Right kidney (tissue), 9 donors: ENCODE measurements around the gene RIMKLB.
A peak's percentile ranks its signal among the peaks of the same experiment; 100 is the strongest.

Experiments
- DNase-seq: peaks from one replicate; pipeline ENCODE4 v3.0.0-alpha.2; 2016
- long read RNA-seq, 8 donors: transcript quantifications; one replicate each; lab custom pipeline, GENCODE V29; 2026

RIMKLB gene, protein sequence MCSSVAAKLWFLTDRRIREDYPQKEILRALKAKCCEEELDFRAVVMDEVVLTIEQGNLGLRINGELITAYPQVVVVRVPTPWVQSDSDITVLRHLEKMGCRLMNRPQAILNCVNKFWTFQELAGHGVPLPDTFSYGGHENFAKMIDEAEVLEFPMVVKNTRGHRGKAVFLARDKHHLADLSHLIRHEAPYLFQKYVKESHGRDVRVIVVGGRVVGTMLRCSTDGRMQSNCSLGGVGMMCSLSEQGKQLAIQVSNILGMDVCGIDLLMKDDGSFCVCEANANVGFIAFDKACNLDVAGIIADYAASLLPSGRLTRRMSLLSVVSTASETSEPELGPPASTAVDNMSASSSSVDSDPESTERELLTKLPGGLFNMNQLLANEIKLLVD
- long read RNA-seq, donor 1, transcript RIMKLB-205 (6 exons, 2,236 nt), result minor isoform, 10 of 54 reads
- long read RNA-seq, donor 1, transcript RIMKLB-203 (2 exons, 1,893 nt), result major isoform, 20 of 54 reads
- long read RNA-seq, donor 1, partial matches to known transcripts, result 17 of 54 reads
- long read RNA-seq, donor 1, other reads (novel, unspliced or antisense), result 0 of 54 reads
- long read RNA-seq, donor 2, partial matches to known transcripts, result 0 of 5 reads
- long read RNA-seq, donor 2, other reads (novel, unspliced or antisense), result 0 of 5 reads
- long read RNA-seq, donor 3, transcript RIMKLB-205 (6 exons, 2,236 nt), result minor isoform, 5 of 18 reads
- long read RNA-seq, donor 3, transcript RIMKLB-203 (2 exons, 1,893 nt), result major isoform, 11 of 18 reads
- long read RNA-seq, donor 3, partial matches to known transcripts, result 0 of 18 reads
- long read RNA-seq, donor 3, other reads (novel, unspliced or antisense), result 0 of 18 reads
- long read RNA-seq, donor 4, full-length matches to known transcripts, result 41 of 55 reads
- long read RNA-seq, donor 4, partial matches to known transcripts, result 14 of 55 reads
- long read RNA-seq, donor 4, other reads (novel, unspliced or antisense), result 0 of 55 reads
- long read RNA-seq, donor 5, transcript RIMKLB-205 (6 exons, 2,236 nt), result minor isoform, 11 of 36 reads
- long read RNA-seq, donor 5, transcript RIMKLB-203 (2 exons, 1,893 nt), result major isoform, 23 of 36 reads
- long read RNA-seq, donor 5, partial matches to known transcripts, result 0 of 36 reads
- long read RNA-seq, donor 5, other reads (novel, unspliced or antisense), result 0 of 36 reads
- long read RNA-seq, donor 6, full-length matches to known transcripts, result 15 of 27 reads
- long read RNA-seq, donor 6, partial matches to known transcripts, result 12 of 27 reads
- long read RNA-seq, donor 6, other reads (novel, unspliced or antisense), result 0 of 27 reads
- long read RNA-seq, donor 7, transcript RIMKLB-203 (2 exons, 1,893 nt), result major isoform, 22 of 31 reads
- long read RNA-seq, donor 7, transcript RIMKLB-205 (6 exons, 2,236 nt), result minor isoform, 6 of 31 reads
- long read RNA-seq, donor 7, partial matches to known transcripts, result 0 of 31 reads
- long read RNA-seq, donor 7, other reads (novel, unspliced or antisense), result 0 of 31 reads
- long read RNA-seq, donor 8, transcript RIMKLB-205 (6 exons, 2,236 nt), result minor isoform, 9 of 32 reads
- long read RNA-seq, donor 8, transcript RIMKLB-203 (2 exons, 1,893 nt), result major isoform, 13 of 32 reads
- long read RNA-seq, donor 8, partial matches to known transcripts, result 9 of 32 reads
- long read RNA-seq, donor 8, other reads (novel, unspliced or antisense), result 0 of 32 reads

DNA sequence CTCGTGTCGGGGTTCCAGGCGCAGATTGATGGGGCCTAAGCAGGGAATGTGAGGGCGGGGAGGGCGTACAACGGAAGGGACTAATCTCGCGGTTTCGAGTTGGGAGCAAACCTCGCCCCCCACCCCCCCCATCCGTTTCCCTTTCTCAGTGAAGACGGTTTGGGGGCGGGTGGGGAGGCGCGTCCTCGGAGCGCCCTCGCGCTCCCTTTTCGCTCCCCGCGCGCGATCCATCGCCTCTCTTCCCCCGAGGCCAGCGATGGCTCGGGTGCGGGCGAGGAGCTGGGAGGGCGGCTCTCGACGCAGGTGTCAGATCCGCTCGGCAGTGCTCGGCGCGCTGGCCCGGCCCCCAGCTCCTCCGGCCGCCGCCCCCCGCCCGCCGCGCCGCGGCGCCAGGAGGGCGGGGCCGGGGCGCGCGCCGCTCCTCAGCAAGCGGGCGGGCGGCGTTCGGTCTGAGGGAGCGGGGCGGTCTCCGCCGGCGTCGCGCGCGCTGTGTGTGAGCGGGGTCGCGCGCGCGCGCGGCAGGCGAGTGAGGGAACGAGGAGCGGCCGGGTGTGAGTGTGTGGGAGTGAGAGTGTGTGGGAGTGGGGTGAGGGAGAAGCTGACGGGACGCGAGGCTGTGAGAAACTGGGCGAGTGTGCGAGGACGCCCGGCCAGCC is at the start of gene RIMKLB:
TSS of gene RIMKLB (plus strand) at position 516 of the 656 bp plus-strand sequence. CDS start 15,876 bp downstream, outside the sequence.
- peak; percentile 98 for DNase-seq

DNA sequence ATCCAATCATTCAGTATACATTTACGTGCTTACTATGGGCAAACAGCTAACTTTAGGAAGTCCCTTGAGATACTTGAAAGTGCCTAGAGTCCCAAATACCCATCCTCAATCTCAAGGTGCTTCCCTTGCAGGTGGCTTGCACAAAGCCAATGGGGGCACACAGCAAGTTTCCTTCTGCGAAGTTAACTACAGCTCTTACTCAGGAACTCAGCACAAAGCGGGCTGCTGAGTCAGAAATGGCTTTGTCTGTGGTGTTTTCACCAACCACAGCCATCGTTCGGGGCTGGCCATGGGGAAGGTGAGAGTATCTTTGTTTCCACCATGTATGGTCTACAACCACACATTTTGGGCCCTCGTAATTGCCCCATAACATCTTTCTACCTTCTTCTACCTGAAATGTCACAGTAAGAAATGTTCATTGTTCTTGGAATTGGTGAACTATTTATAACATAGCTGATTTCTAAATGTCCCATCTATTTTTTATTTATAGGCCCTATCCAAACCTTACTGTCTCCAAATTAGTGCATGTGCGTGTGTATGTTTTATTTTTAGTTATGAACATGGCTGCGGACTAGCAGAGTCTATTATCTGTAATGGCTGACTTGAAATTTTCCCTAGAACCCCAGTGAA is 49.1 kb upstream of the RIMKLB start:
- DNase-seq, result no peak

DNA sequence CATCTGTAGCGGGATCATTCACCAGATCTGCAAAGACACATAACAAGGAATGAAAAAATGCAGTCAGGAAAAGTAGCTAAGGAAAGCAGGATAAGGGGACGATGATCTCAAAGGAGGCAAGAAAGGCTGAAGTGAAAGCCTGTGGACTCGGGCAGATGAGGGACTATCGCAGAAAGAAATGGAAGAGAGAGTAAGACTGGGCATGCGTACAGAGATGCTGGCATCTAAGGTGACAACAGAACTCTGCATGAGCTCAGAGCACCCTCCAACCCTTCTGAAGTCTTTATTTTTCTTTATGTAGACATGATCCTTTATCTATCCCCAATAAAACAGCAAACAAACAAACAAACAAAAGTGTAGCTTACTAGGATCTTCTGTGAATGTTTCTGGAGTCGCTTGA is 42.4 kb upstream of the RIMKLB start:
- no peak for DNase-seq

DNA sequence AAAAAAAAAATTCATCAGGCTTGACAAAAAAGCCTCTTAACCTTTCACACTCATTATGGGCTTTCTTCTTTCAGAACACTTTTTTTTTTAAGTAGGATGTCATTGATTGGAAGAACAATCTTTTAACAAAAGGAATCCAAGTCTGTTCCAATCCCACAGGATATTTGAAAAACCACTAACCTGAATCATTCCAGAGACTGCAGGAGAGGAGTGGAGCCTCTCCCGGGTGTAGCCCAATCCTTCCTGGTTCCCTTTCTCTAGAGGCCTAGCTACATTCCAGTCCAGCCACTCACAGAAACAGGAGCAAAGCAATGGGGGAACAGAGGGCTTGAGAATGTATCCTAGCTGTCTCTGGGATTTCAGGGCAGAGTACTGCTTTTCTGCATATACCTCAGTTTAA is 39.4 kb upstream of the RIMKLB start:
- DNase-seq, result no peak

DNA sequence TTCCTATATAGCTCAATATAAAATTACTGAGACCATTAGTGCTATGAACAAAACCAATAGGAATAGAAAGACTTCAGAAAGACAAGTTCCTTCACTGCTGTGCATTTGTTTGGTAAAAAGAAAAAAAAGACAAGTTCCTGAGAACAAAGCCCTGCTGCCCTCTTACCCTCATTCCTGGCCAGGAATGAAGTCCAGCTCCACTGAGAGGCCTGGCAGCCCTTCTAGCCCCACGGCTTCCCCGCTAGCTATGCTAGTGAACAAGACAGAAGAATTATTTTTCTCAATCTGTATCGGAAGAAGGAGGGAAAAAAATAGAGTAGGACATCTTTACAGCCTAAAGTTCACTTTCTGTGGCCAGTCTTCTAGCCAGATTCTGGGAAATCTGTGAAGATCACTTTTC is 36.8 kb upstream of the RIMKLB start:
- DNase-seq, result no peak

DNA sequence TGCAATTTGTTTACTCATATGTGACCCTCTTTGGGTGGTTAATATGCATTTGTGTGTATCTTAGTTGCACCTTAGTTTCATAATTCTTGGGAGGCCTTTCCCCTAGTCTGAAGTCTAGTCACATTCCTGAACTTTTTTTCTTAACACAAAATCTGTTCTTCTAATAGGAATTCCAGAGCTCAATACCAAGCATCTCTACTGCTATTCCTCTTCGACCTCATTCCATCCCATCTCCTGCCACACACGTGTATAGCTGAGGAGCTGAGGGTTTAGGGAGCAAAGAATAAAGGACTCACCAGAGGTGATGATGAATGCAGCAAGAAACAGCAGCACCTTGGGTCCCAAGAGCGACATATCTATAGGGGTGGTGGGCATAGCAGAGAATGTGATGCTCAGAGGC is 36.0 kb upstream of the RIMKLB start:
- DNase-seq, result no peak

DNA sequence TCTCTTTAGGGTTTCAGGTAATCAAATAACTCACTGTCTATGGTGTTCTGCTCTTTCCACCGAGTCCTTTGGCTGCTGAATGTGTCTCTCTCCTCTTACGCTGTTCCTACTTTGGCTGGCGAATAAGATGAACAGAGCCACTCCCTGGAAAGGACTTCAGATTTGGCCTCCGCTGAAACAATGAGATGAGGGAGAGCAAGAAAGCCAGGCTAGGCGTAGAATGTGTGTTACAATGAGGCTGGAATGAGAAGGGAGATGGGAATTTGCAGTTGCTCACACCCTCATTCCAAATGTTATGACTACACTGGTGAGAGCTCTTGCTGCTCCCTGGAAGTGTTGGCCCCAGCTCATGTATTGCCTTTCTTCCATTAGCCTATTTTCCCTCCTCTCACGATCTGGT is 35.2 kb upstream of the RIMKLB start, which contains the start of gene MFAP5:
TSS of gene MFAP5 (minus strand) at position 234 of the 400 bp plus-strand sequence. CDS start 722 bp downstream, outside the sequence.
- no peak for DNase-seq

DNA sequence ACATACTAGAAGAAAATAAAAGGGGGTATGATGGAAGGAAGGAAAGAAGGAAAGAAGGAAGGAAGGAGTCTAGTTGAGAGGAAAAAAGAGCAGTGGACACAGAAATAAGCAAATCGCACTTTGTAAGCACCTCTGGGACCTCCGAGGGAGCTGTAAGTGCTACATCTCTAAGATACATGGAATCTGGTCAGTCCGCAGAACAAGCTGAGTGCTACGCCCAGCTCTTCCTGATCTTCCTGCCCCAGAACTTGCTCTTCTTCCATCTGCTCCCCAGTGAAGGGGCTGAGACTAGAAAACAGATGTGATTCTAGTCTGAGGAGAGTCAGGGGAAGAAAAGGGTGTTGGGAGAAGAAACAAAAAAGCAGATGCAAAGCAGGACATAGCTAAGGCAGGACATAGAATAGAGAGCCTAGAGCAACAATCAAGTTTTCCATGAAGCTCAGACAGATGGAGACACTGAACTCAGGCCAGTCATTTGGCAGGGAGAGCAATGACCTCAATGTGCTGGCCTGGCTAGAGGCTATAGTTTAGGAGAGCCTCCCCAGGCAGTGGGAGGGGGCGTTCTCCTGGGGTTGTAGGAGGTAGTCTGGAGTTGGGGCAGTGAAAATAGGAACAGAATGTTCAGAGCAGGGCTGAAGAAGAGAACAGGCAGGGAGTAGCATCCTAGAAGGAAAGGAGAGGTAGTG is 33.4 kb upstream of the RIMKLB start:
- no peak for DNase-seq

DNA sequence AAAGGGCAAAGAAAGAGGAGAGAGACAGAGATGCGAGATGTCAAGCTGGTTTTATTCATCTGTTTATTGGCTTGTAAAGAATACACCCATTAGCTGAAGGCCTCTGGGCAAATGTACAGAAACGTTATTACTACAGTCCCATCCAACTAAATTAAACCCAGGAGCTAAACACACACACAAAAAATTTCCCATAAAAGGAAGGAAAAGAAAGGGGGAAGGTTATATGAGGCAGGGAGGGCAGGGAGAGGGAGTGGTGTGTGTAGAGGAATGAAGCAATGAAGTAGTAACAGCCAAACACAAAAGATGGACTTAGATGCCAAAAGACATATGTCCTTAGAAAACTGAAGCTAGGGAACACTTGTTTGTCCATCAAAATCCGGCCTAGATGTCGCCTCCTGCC is 32.0 kb upstream of the RIMKLB start:
- DNase-seq, result no peak

DNA sequence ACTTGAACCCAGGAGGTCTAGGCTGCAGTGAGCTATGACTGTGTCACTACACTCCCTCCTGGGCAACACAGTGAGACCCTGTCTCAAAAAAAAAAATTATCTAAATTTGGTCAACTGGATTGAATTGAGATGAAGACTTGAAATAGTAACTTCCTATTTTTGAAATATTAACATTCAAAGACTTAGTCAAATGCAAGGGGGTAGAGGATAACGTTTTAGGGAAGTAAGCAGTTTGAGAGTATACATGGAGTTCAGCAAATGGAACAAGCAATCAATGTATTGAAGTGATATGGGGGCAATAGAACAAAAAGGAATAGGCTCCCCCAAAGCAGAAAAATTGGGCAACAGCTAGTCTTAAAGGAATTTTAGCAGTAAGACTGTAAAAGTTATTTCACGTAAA is 30.5 kb upstream of the RIMKLB start:
- no peak for DNase-seq

DNA sequence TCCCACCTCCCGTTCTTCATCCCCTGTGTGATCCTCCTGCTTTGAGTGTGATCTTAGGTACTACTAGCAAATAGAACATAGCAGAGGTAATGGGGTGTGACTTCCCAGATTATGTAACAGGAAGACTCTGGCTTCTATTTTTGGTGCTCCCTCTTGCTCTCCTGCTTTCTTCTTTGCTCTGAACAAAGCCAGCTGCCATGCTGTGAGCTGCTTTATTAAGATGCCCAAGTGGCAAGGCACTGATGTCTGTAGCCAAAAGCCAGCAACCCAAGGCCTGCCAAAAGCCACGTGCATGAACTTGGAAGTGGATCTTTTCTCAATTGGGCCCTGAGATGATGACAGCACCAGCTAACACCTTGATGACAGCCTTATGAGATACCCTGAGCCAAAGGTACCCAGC is 29.4 kb upstream of the RIMKLB start:
- DNase-seq, result no peak

DNA sequence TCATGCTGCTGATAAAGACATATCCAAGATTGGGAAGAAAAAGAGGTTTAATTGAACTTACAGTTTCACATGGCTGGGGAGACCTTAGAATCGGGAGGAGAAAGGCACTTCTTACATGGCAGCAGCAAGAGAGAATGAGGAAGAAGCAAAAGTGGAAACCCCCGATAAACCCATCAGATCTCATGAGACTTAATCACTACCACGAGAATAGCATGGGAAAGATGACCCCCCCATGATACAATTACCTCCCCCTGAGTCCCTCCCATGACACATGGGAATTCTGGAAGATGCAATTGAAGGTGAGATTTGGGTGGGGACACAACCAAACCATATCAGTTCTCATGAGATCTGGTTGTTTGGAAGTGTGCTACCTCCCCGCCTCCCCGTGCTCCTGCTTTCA is 25.4 kb upstream of the RIMKLB start:
- no peak for DNase-seq

DNA sequence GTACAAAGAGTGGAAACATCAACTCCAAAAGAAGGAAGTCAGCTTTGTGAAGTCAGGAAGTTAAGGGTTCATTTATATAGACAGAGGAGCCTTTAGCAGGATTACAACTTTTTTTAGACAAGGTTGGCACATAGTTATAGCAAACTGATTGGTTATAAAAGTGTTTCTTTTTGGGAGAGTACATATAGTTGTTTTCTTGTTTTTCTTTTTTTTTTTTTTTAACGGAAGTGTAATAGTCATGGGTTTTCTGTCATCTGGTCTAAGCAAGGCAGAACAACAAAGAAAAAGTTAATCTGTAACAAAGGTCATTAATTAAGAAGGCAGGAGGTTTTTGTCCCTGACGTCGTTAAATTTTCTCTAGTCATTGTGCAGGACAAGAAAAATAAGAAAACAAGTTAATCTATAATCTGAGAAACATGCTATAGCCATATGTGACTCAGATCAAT is 22.2 kb upstream of the RIMKLB start:
- DNase-seq, result no peak

DNA sequence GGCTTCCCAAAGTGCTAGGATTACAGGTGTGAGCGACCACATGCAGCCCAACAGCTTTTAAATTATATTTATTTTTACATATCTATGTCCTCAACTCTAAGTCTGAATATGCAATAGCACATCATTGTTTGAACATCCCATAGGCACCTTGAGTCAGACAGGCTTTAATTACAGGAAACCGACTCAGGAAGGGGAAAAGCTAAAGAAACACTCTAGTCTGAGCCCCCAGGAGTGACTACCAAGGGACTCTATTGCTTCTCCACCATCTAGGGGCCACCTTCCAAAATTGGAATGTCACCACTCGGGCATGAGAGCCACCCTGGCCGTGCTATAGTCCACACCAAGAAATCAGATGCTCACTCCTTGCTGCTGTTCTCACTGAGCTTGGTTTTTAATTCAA is 21.1 kb upstream of the RIMKLB start:
- no peak for DNase-seq

DNA sequence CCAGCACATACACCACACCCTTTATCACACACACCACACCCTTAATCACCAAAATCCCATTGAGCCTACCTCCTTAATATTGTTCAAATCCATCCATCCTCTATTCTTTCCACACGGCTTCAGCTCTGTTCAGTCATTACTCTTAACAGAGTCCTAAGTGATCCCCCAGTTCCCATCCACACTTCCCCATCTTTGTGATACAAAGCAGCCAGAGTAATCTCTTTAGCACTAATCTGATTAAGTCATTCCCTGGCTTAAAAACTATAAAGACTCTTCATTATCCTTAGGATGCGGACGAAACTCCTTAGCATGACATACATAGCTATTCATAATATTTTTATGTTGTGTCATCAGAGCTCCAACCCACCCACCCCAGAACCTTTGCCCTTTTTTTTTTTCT is 20.4 kb upstream of the RIMKLB start:
- DNase-seq, result no peak

DNA sequence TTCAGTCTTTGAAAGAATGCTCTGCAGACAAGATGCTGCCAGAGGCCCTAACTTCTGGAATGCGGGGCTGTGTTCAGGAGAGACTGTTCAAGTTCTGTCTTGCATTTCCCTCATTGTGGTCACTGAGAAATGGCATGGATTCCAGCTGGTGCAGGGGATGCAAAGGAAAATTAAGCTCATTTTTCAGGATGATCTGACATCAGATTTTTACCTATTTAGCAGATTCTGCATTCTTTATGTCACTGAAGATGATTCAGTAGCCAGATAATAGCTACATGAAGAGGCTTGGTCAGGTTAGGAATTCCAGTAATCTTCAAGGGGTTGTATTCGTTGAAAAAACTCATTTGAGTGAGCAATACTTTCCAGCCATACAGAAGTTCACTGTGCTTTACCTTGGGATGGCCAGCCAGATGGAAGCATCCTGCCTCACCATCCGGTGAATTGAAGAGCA is 19.1 kb upstream of the RIMKLB start:
- DNase-seq, result no peak

DNA sequence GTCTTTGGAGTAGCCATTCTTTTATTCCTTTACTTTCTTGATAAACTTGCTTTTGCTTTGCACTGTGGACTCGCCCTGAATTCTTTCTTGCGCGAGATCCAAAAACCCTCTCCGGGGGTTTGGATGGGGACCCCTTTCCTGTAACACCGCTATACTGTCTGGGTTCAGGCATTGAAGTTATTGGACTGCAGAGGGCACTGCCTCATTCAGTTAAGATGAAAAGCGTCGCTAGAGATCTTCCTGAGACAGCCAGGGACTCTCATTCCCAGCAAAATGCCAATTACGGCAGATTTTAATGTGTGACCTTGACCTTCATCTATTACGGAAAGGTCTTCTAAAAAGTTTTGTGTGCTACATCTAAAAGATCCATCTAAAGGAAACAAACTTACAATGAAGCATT is 17.3 kb upstream of the RIMKLB start:
- DNase-seq, result no peak

DNA sequence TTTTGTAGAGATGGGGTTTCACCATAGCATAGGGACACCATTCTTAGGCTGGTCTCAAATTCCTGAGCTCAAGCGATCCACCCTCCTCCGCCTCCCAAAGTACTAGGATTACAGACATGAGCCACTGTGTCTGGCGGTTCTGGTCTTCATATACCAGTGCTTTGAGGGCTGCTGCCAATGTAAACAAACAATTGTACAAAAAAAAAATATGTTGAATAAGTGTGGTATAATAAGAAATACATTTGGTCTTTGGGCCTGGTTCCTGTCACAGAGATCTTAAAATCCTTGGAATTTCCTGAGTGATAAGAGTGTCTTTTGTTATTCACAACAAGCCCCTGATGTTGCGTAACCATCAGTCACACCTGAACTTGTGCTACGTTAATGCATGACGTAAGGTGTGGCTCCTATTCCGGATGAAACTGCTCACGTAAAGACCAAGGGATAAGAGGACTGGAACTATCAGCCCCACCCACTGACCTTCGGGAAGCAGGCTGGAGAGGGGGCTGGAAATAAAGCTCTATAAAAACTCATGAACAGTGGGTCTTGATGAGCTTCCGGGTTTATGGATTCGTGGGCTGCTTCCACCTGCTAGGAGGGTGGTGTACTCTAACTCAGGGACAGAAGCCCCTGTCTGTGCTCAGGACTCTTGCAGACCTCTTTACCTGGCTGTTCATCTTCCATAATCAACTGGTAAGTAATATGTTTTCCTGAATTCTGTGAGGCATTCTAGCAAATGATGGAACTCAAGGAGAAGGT is 16.5 kb upstream of the RIMKLB start:
- DNase-seq, result no peak

DNA sequence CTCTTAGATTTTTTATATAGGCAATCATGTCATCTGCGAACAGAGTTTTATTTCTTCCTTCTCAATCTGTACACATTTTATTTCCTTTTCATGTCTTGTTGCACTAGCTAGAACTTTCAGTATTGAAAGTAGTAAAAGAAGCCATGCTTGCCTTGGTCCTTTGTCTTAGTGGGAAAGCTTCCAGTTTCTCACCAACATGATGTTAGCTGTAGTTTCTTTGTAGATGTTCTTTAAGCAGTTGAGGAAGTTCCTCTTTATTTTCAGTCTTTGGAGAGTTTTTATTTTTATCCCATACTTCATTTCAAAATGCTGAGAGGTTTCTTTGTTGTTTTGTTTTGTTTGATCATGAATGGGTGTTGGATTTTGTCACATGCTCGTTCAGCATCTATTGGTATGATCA is 12.7 kb upstream of the RIMKLB start:
- no peak for DNase-seq
